ENCODE data around the gene PKNOX2.
A peak's percentile ranks its signal among the peaks of the same experiment; 100 is the strongest.

The PKNOX2 gene

DNA sequence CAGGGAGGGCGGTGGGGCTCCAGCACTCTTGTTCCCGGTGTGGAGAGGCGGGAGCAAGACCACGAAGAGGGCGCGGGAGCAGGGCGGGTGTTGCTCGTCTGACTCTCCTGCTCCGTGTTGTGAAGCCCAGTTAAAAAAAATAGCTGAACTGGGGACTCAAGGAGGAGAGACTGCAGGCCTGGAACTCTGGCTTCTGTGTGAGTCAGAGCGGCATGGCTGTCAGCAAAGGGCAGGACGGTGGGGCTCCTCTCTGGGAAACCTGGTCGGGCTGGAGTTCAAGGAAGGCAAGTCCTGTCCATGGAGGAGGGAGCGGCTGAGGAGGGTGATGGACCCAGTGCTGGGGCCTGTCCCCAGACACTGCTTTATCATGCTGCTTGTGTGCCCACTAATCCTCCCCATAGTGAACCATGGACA, 179.2 kb downstream of the PKNOX2 start:
- Histone ChIP-seq H3K9me3 (ENCODE audit: control insufficient read depth, insufficient read depth, low read length) (no peaks in the 10 kb centered on the region), H3K4me2 (ENCODE audit: low read length) (no peak overlapping the region), H3K4me1 (ENCODE audit: control insufficient read depth, low read length) (no peaks in the 10 kb centered on the region), H3K27ac (ENCODE audit: low read depth, low read length) (no peak overlapping the region), H3K27me3 (ENCODE audit: control insufficient read depth, low read length) (no peaks in the 10 kb centered on the region), H4K20me1 (ENCODE audit: control insufficient read depth, insufficient read depth, low read depth, low read length) (no peaks in the 10 kb centered on the region; the same call in 1 of the 2 replicates), H3K9me2 (replicated peaks; ENCODE audit: control insufficient read depth, low read length) (no peaks in the 10 kb centered on the region), H3K4me3 (ENCODE audit: low read length) (no peak overlapping the region), H3K36me3 (ENCODE audit: control insufficient read depth, low read length) (no peaks in the 10 kb centered on the region), H3K79me2 (ENCODE audit: control insufficient read depth, low read length) (no peaks in the 10 kb centered on the region), H3F3A (ENCODE audit: control insufficient read depth, insufficient read depth) (no peaks in the 10 kb centered on the region)
- no peak for TF ChIP-seq EZH2phosphoT487 (IDR thresholded peaks at IDR 0.05; ENCODE audit: borderline replicate concordance, low read length)
- TF ChIP-seq, protein P1, sequence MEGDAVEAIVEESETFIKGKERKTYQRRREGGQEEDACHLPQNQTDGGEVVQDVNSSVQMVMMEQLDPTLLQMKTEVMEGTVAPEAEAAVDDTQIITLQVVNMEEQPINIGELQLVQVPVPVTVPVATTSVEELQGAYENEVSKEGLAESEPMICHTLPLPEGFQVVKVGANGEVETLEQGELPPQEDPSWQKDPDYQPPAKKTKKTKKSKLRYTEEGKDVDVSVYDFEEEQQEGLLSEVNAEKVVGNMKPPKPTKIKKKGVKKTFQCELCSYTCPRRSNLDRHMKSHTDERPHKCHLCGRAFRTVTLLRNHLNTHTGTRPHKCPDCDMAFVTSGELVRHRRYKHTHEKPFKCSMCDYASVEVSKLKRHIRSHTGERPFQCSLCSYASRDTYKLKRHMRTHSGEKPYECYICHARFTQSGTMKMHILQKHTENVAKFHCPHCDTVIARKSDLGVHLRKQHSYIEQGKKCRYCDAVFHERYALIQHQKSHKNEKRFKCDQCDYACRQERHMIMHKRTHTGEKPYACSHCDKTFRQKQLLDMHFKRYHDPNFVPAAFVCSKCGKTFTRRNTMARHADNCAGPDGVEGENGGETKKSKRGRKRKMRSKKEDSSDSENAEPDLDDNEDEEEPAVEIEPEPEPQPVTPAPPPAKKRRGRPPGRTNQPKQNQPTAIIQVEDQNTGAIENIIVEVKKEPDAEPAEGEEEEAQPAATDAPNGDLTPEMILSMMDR (IDR thresholded peaks at IDR 0.05; ENCODE audit: low read depth, low read length, poor library complexity, severe bottlenecking), result no peak

DNA sequence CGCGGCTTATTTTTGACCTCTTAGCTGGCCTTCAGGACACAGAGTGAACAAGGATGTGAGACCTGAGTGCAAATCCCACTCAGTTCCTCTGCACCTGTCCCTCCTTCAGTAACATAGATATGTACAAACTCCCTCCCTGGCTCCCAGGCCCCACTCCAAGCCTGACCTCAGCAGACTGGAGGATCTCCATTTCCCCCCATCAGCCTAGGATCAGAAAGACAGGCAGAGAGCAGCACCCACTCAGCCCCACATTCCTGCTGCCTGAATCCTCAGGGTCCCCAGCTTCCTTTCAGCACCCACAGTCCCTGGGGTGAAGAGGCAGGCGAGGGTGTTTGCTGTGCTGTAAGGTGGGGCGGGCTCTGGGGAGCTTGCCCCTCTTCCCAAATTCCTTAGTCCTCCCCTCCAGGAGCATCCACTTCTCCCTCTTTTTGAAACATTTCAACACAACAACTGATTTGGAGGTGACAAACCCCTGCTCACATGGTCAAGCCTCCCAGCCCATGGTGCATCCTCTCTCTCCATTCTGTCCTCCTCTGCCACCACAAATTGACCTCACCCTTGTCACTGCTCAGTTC, 180.4 kb downstream of the PKNOX2 start:
- TF ChIP-seq, protein P1 (IDR thresholded peaks at IDR 0.05; ENCODE audit: low read depth, low read length, poor library complexity, severe bottlenecking), result no peak
- TF ChIP-seq EZH2phosphoT487 (IDR thresholded peaks at IDR 0.05; ENCODE audit: borderline replicate concordance, low read length), result no peak
- H3F3A ChIP-seq (ENCODE audit: control insufficient read depth, insufficient read depth), result no peaks in the 10 kb centered on the region
- no peaks in the 10 kb centered on the region; the same call in 1 of the 2 replicates for H4K20me1 ChIP-seq (ENCODE audit: control insufficient read depth, insufficient read depth, low read depth, low read length)
- H3K4me3 ChIP-seq (ENCODE audit: low read length), result no peak overlapping the region
- H3K4me1 ChIP-seq (ENCODE audit: control insufficient read depth, low read length), result no peaks in the 10 kb centered on the region
- H3K4me2 ChIP-seq (ENCODE audit: low read length), result no peak overlapping the region
- H3K36me3 ChIP-seq (ENCODE audit: control insufficient read depth, low read length), result no peaks in the 10 kb centered on the region
- H3K9me2 ChIP-seq (replicated peaks; ENCODE audit: control insufficient read depth, low read length), result no peaks in the 10 kb centered on the region
- no peaks in the 10 kb centered on the region for H3K9me3 ChIP-seq (ENCODE audit: control insufficient read depth, insufficient read depth, low read length)
- H3K79me2 ChIP-seq (ENCODE audit: control insufficient read depth, low read length), result no peaks in the 10 kb centered on the region
- H3K27ac ChIP-seq (ENCODE audit: low read depth, low read length), result no peak overlapping the region
- H3K27me3 ChIP-seq (ENCODE audit: control insufficient read depth, low read length), result no peaks in the 10 kb centered on the region

DNA sequence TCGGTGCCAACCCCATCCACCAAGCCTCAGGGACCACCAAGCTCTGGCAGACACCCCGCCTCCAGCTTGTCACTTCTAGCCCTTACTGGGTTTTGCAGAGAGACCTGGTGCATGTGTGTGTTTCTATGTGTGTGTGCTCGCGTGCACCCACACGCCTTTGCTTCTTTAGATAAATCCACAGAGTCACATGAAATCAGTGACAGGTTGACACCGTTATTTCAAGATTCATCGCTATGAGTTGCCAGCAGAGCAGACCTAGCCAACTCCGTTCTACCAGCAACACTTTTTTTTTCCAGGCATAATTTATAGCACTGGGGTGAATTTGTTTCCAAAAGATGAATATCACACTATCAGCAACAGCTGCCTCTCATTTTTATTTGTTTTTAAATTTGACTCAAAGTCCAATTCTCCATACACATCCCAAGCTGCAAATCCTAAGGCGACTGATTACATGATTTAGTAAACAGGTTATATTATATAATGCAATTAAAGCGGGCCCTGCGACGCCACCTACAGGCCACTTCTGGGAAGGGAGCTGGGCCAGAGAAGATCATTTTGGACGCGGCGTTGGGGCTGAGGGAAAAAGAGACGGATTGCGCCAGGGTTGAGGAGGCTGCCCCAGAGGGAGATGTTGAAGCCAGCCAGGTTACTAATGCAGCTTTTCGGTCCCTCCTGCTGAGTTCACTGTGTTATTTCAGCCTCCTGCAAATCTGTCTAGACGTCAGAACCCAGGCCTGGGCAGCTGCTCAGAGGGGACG, 181.0 kb downstream of the PKNOX2 start:
- no peak overlapping the region for H3K27ac ChIP-seq (ENCODE audit: low read depth, low read length)

More for the DNA sequence above, 181.0 kb downstream of the PKNOX2 start:
- no peaks in the 10 kb centered on the region for H3K4me1 ChIP-seq (ENCODE audit: control insufficient read depth, low read length)
- no peak overlapping the region for H3K4me2 ChIP-seq (ENCODE audit: low read length)
- no peaks in the 10 kb centered on the region for H3K36me3 ChIP-seq (ENCODE audit: control insufficient read depth, low read length)
- H3K79me2 ChIP-seq (ENCODE audit: control insufficient read depth, low read length), result no peaks in the 10 kb centered on the region
- H3K9me2 ChIP-seq (replicated peaks; ENCODE audit: control insufficient read depth, low read length), result no peaks in the 10 kb centered on the region
- TF ChIP-seq, protein P1 (IDR thresholded peaks at IDR 0.05; ENCODE audit: low read depth, low read length, poor library complexity, severe bottlenecking), result peak; percentile 85
- TF ChIP-seq EZH2phosphoT487 (IDR thresholded peaks at IDR 0.05; ENCODE audit: borderline replicate concordance, low read length), result no peak
- H3K4me3 ChIP-seq (ENCODE audit: low read length), result no peak overlapping the region
- H3F3A ChIP-seq (ENCODE audit: control insufficient read depth, insufficient read depth), result no peaks in the 10 kb centered on the region
- H3K27me3 ChIP-seq (ENCODE audit: control insufficient read depth, low read length), result no peaks in the 10 kb centered on the region
- no peaks in the 10 kb centered on the region; the same call in 1 of the 2 replicates for H4K20me1 ChIP-seq (ENCODE audit: control insufficient read depth, insufficient read depth, low read depth, low read length)
- no peaks in the 10 kb centered on the region for H3K9me3 ChIP-seq (ENCODE audit: control insufficient read depth, insufficient read depth, low read length)

All from DOHH2 (cell line).